Panc1 (cell line): ENCODE data around the gene WFIKKN1. TPM values are rescaled to one million over a fixed set of nuclear protein-coding genes. Genes with fewer than 3 reads are reported as not detected.

ENCODE experiments used
- ATAC-seq: fragments of 200-7000 bp; cut with Tn5 transposase; 2 replicates; pipeline ENCODE4 v1.9.1; 2020; ENCODE audit warnings: mild to moderate bottlenecking, moderate library complexity
- BruUV-seq: library from RNA; stranded (reverse); fragments of 400-500 nt; replicated peaks from 2 replicates; lab custom pipeline; 2021; lab: Mats Ljungman, UMichigan
- CTCF ChIA-PET: fragments of 300-600 bp; sonication (Branson Sonifier 250); formaldehyde crosslinking; loops from one replicate; lab custom pipeline; 2022; ENCODE audit warnings: antibody characterized with exemption; lab: Charles Lee
- POLR2A ChIA-PET: fragments of 300-600 bp; sonication (Branson Sonifier 250); formaldehyde crosslinking; loops from one replicate; lab custom pipeline; 2022; ENCODE audit warnings: antibody characterized with exemption; lab: Charles Lee
- DNase-seq: peaks from one replicate; pipeline ENCODE4 v3.0.0-alpha.2; 2010; ENCODE audit warnings: low read depth, low spot score
- H3K27ac ChIP-seq: 2 replicates; pipeline ENCODE4 v1.5.1; 2011; ENCODE audit warnings: mild to moderate bottlenecking, low read length, inconsistent platforms
- H3K27me3 ChIP-seq: fragments of 200-500 bp; sonication (Bioruptor generic); 2 replicates; pipeline ENCODE4 v1.6.0; 2014; ENCODE audit warnings: low read length, inconsistent platforms; ENCODE audit not compliant: control insufficient read depth, insufficient read depth
- H3K36me3 ChIP-seq: fragments of 200-500 bp; sonication (Bioruptor generic); 2 replicates; pipeline ENCODE4 v1.5.1; 2014; ENCODE audit warnings: inconsistent platforms, mild to moderate bottlenecking, low read length, moderate library complexity; ENCODE audit not compliant: control insufficient read depth, insufficient read depth
- H3K4me1 ChIP-seq: 2 replicates; pipeline ENCODE4 v1.5.1; 2011; ENCODE audit warnings: inconsistent platforms, mild to moderate bottlenecking, low read length, moderate library complexity; ENCODE audit not compliant: control insufficient read depth, insufficient read depth
- H3K4me3 ChIP-seq, 2 experiments: 2 replicates each; pipeline ENCODE4 v1.5.1; 2011 to 2012; ENCODE audit warnings: low read depth in 2 of 2, low read length in 2 of 2, mild to moderate bottlenecking in 2 of 2, inconsistent platforms in 1 of 2, moderate library complexity in 1 of 2
- H3K9me3 ChIP-seq: fragments of 200-500 bp; sonication (Bioruptor generic); 2 replicates; pipeline ENCODE4 v1.5.1; 2014; ENCODE audit warnings: low read depth, mild to moderate bottlenecking, inconsistent platforms, low read length, moderate library complexity; ENCODE audit not compliant: control insufficient read depth, insufficient read depth
- POLR2AphosphoS5 ChIP-seq: IDR thresholded peaks from 2 replicates; pipeline ENCODE4 v1.6.1; 2012; ENCODE audit warnings: mild to moderate bottlenecking, low read depth, low read length, moderate library complexity
- SIN3A ChIP-seq: IDR thresholded peaks from 2 replicates; pipeline ENCODE4 v1.6.1; 2012; ENCODE audit warnings: low read depth, mild to moderate bottlenecking, low read length, moderate library complexity, borderline replicate concordance; ENCODE audit not compliant: insufficient read depth
- TCF7L2 ChIP-seq: IDR thresholded peaks from 2 replicates; pipeline ENCODE4 v1.6.1; 2011; ENCODE audit warnings: mild to moderate bottlenecking, low read depth, low read length, inconsistent platforms
- in situ Hi-C: cut with HindIII; loops from 2 replicates; pipeline ENCODE4 v1.10.0; 2016; ENCODE audit warnings: low sequenced_read_pairs, low pct_unique_long_range_greater_than_20kb
- intact Hi-C: fragments of 100-400 bp; cut with micrococcal nuclease; formaldehyde crosslinking; loops from one replicate; pipeline ENCODE4 v1.10.0; 2022; ENCODE audit not compliant: unreplicated experiment
- total RNA-seq: library from RNA; stranded (reverse); gene quantifications from one replicate; pipeline ENCODE4 v1.2.1, GENCODE V29; 2021; ENCODE audit not compliant: unreplicated experiment
- TF ChIP-seq, protein P1 (sequence below): fragments of 450-650 bp; IDR thresholded peaks from 2 replicates; pipeline ENCODE4 v1.5.1; 2017; ENCODE audit warnings: mild to moderate bottlenecking
- TF ChIP-seq, protein P2 (sequence below), 2 experiments: IDR thresholded peaks; 2 replicates each; pipeline ENCODE4 v1.6.1; 2011 to 2012; ENCODE audit warnings: low read depth in 2 of 2, control low read depth in 1 of 2, low read length in 1 of 2, mild to moderate bottlenecking in 1 of 2, moderate library complexity in 1 of 2; ENCODE audit not compliant: insufficient read depth in 1 of 2

WFIKKN1 gene
- total RNA-seq, 1 experiment from 2014 or later, result 2.0 TPM

GRCh38 chr16:670485-671352, 39.9 kb downstream of the WFIKKN1 start:
- H3K27ac ChIP-seq, result no peak overlapping the region
- H3K4me3 ChIP-seq, result no peak overlapping the region
- POLR2A ChIA-PET, result no interaction called here
- TF ChIP-seq POLR2AphosphoS5 (no peak), TCF7L2 (no peak), SIN3A (no peak)
- TF ChIP-seq, protein P1, sequence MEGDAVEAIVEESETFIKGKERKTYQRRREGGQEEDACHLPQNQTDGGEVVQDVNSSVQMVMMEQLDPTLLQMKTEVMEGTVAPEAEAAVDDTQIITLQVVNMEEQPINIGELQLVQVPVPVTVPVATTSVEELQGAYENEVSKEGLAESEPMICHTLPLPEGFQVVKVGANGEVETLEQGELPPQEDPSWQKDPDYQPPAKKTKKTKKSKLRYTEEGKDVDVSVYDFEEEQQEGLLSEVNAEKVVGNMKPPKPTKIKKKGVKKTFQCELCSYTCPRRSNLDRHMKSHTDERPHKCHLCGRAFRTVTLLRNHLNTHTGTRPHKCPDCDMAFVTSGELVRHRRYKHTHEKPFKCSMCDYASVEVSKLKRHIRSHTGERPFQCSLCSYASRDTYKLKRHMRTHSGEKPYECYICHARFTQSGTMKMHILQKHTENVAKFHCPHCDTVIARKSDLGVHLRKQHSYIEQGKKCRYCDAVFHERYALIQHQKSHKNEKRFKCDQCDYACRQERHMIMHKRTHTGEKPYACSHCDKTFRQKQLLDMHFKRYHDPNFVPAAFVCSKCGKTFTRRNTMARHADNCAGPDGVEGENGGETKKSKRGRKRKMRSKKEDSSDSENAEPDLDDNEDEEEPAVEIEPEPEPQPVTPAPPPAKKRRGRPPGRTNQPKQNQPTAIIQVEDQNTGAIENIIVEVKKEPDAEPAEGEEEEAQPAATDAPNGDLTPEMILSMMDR, result no peak
- TF ChIP-seq, protein P2, sequence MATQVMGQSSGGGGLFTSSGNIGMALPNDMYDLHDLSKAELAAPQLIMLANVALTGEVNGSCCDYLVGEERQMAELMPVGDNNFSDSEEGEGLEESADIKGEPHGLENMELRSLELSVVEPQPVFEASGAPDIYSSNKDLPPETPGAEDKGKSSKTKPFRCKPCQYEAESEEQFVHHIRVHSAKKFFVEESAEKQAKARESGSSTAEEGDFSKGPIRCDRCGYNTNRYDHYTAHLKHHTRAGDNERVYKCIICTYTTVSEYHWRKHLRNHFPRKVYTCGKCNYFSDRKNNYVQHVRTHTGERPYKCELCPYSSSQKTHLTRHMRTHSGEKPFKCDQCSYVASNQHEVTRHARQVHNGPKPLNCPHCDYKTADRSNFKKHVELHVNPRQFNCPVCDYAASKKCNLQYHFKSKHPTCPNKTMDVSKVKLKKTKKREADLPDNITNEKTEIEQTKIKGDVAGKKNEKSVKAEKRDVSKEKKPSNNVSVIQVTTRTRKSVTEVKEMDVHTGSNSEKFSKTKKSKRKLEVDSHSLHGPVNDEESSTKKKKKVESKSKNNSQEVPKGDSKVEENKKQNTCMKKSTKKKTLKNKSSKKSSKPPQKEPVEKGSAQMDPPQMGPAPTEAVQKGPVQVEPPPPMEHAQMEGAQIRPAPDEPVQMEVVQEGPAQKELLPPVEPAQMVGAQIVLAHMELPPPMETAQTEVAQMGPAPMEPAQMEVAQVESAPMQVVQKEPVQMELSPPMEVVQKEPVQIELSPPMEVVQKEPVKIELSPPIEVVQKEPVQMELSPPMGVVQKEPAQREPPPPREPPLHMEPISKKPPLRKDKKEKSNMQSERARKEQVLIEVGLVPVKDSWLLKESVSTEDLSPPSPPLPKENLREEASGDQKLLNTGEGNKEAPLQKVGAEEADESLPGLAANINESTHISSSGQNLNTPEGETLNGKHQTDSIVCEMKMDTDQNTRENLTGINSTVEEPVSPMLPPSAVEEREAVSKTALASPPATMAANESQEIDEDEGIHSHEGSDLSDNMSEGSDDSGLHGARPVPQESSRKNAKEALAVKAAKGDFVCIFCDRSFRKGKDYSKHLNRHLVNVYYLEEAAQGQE (IDR thresholded peaks at IDR 0.05; ENCODE audit: insufficient read depth in 1 of 2, low read depth in 2 of 2, low read length in 1 of 2), result no peak
- CTCF ChIA-PET, result no interaction called here
- no peaks in the 10 kb centered on the region for H3K27me3 ChIP-seq
- intact Hi-C loops (no loop called here), in situ Hi-C loops (no loop called here)
- H3K9me3 ChIP-seq, result no peaks in the 10 kb centered on the region
- H3K36me3 ChIP-seq, result peaks cover 3% of the 10 kb centered on the region; the same call in 1 of the 2 replicates
- BruUV-seq, result TSS peak; percentile 50
- H3K4me1 ChIP-seq, result peaks cover 28% of the 10 kb centered on the region
- no peak for ATAC-seq
- no peak for DNase-seq

DNA sequence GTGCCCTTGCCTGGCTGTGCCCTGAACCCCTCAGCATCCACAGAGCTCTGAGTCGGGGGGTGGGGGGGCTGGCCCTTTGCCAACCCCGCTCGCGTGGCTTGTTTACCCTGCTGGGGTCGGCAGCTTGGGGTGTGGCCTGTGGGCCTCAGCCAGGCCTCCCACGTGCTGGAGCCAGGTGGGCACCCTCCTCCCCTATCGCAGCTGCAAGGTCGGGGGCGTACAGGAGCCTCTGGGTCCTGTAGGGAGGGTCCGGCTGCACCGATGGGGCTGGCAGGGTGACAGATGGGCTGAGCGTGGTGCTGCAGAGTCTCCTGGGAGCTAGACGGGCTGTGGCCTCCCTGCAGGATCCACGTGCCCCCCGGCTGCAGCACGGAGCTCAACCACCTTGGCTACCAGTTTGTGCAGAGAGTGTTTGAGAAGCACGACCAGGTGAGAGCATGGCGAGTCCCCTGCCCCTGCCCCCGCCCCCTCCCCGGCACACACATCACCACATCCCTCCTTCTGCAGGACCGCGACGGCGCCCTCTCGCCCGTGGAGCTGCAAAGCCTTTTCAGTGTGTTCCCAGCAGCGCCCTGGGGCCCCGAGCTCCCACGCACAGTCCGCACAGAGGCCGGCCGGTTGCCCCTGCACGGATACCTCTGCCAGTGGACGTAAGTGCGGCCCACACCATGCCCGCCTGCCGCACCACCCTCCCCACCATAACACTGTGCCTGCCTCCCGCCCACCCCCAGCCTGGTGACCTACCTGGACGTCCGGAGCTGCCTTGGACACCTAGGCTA, 40.8 kb downstream of the WFIKKN1 start:
- ATAC-seq (no peak), DNase-seq (no peak)
- Histone ChIP-seq H3K27me3 (no peaks in the 10 kb centered on the region), H3K4me1 (peaks cover 28% of the 10 kb centered on the region), H3K36me3 (peaks cover 3% of the 10 kb centered on the region; the same call in 1 of the 2 replicates), H3K27ac (no peak overlapping the region), H3K9me3 (no peaks in the 10 kb centered on the region), H3K4me3 (no peak overlapping the region)
- ChIA-PET CTCF (no interaction called here), POLR2A (no interaction called here)
- BruUV-seq, result no TSS peak
- intact Hi-C loops (no loop called here), in situ Hi-C loops (no loop called here)
- TF ChIP-seq SIN3A, result no peak
- TF ChIP-seq, protein P1, result no peak
- TF ChIP-seq, protein P2 (IDR thresholded peaks at IDR 0.05; ENCODE audit: insufficient read depth in 1 of 2, low read depth in 2 of 2, low read length in 1 of 2), result no peak
- no peak for TF ChIP-seq TCF7L2
- no peak for TF ChIP-seq POLR2AphosphoS5
